Germinal center (tissue), 1 donor: Measurements from ENCODE around the gene HORMAD1.
"Not testable (repeated sequence)": the region's sequence is repeated elsewhere in the genome, so short reads cannot be mapped to it uniquely, and the experiment has no call there.

Experiments
- DNase-seq: peaks from one replicate; pipeline ENCODE4 v3.0.0; 2012; ENCODE audit warnings: mixed read lengths, low spot score

Gene HORMAD1, protein sequence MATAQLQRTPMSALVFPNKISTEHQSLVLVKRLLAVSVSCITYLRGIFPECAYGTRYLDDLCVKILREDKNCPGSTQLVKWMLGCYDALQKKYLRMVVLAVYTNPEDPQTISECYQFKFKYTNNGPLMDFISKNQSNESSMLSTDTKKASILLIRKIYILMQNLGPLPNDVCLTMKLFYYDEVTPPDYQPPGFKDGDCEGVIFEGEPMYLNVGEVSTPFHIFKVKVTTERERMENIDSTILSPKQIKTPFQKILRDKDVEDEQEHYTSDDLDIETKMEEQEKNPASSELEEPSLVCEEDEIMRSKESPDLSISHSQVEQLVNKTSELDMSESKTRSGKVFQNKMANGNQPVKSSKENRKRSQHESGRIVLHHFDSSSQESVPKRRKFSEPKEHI

GRCh38 chr1:150720703-150721102, at the start of gene HORMAD1:
TSS of gene HORMAD1 (minus strand) at chr1:150720895. CDS start at chr1:150719505, 1,390 bp downstream.
- DNase-seq, result no peak

DNA sequence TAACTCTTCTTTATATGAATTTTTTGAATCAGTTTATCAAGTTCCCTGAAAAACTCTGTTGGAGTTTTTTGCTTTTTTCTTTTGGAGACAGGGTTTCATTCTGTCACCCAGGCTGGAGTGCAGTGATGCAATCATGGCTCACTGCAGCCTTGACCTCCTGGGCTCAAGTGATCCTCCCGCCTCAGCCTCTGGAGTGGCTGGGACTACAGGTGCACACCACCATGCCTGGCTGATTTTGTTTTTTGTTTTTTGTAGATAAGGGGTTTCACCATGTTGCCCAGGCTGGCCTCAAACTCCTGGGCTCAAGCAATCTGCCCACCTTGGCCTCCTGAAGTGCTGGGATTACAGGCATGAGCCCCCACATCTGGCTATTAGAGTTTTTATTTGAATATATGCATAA, 47.0 kb upstream of the HORMAD1 start:
- not testable (repeated sequence) for DNase-seq

GRCh38 chr1:150765977-150766301, 45.2 kb upstream of the HORMAD1 start:
- DNase-seq, result not testable (repeated sequence)

DNA sequence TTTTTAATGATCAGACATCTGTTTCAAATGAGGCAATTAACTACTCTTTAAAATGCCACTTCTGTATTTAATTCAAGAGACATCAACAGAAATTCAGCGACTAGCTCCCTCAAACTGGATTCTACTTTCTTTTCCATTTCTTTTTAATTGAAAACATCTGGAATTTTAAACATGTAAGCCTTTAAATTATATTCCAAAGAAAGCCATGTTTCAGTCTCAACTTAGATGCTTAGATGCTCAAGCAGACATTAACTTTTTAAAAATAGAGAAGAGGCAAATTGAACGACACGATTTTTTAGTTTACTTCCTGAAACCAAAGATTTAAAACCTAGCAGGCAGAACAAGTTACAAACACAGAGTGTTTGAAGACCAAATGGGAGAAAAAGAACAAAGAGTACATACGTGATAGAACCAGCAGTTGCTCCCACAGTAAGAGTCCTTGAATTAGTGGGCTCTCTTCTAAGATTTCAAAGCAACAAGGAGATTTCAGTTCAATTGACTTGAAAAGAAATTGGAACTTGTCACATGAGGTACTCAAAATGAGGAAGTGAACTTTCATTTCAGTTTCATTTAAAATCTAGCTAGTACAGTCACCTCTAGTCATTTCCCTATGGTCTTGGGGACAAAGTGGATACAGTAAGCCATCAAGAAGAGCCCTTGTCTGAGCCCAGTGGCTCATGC, 44.7 kb upstream of the HORMAD1 start, which contains the start of gene CTSS:
CTSS (minus strand) TSS at position 483 of the 681 bp plus-strand sequence. CDS start 1,015 bp downstream, outside the sequence.
- DNase-seq, result peak; percentile 47

- no peak for DNase-seq
Measured at GRCh38 chr1:150764617-150765101, 44.0 kb upstream of the HORMAD1 start.

- no peak for DNase-seq
Measured at GRCh38 chr1:150763018-150763417, 42.3 kb upstream of the HORMAD1 start.

DNA sequence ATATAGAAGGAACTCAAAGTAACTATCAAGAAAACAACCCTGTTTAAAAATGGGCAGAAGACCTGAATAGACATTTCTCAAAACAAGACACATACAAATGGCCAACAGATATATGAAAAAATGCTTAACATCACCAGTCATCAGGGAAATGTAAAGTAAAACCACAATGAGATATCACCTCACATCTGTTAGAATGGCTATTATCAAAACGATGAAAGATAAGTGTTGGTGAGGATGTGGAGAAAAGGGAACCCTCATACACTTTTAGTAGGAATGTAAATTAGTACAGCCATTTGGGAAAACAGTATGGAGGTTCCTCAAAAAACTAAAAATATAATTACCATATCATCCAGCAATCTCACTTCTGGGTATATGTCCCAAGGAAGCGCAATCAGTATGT, 41.9 kb upstream of the HORMAD1 start:
- DNase-seq, result no peak

DNA sequence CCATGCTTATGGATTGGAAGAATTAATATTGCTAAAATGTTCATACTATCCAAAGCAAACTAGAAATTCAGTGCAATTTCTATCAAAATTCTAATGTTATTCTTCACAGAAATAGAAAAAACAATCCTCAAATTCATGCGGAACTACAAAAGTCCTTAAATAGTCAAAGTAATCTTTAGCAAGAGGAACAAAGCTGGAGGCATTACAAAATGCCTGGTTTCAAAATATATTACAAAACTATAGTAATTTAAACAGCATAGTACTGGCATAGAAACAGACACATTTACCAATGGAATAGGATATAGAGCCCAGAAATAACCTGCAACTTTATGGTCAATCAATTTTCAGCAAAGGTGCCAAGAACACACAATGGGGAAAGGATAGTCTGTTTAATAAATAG, 41.1 kb upstream of the HORMAD1 start:
- no peak for DNase-seq

- no peak for DNase-seq
Measured at GRCh38 chr1:150760013-150760412, 39.3 kb upstream of the HORMAD1 start.

GRCh38 chr1:150753416-150753815, 32.7 kb upstream of the HORMAD1 start:
- DNase-seq, result no peak

GRCh38 chr1:150751443-150751842, 30.7 kb upstream of the HORMAD1 start:
- DNase-seq, result no peak

GRCh38 chr1:150749720-150750311, 29.1 kb upstream of the HORMAD1 start:
- no peak for DNase-seq

DNA sequence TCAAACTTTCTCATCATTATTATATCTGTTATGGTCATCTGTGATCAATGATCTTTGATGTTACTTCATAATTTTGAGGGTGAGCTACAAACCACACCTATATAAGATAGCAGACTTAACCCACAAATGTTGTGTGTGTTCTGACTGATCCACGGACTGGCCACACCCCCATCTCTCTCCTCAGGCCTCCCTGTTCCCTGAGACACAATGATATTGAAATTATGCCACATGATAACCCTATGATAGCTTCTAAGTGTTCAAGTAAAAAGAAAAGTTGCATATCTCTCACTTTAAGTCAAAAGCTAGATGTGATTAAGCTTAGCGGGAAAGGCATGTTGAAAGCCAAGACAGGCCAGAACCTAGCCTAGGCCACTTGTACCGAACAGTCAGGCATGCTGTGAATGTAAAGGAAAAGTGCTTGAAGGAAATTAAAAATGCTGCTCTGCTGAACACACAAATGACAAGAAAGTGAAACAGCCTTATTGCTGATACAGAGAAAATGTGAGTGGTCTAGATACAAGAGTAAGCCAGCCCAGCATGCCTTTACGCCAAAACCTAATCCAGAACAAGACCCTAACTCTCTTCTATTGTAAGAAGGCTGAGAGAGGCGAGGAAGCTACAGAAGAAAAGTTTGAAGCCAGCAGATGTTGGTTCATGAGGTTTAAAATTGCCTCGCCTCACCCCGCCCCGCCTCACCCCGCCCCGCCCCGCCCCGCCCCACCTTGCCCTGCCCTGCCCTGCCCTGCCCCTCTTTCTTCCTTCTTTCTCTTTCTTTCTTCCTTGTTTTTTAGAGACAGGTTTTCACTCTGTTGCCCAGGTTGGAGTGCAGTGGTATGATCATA, 28.4 kb upstream of the HORMAD1 start:
- no peak for DNase-seq

- no peak for DNase-seq
Measured at GRCh38 chr1:150730130-150730721, 9.5 kb upstream of the HORMAD1 start.

- DNase-seq, result no peak
Measured at GRCh38 chr1:150724336-150724735, 3.6 kb upstream of the HORMAD1 start.

DNA sequence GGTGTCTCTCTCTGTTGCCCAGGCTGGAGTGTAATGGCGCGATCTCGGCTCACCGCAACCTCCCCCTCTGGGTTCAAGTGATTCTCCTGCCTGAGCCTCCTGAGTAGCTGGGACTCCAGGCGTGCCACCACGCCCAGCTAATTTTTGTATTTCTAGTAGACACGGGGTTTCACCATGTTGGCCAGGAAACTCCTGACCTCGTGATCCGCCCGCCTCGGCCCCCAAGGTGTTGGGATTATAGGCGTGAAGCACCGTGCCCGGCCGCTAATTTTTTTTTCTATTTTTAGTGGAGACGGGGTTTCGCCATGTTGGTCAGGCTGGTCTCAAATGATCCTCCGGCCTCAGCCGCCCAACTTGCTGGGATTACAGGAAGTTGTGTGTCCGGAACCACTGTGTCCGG, 597 bp downstream of the HORMAD1 start:
- no peak for DNase-seq

GRCh38 chr1:150718225-150718891, 2.3 kb downstream of the HORMAD1 start:
- no peak for DNase-seq

DNA sequence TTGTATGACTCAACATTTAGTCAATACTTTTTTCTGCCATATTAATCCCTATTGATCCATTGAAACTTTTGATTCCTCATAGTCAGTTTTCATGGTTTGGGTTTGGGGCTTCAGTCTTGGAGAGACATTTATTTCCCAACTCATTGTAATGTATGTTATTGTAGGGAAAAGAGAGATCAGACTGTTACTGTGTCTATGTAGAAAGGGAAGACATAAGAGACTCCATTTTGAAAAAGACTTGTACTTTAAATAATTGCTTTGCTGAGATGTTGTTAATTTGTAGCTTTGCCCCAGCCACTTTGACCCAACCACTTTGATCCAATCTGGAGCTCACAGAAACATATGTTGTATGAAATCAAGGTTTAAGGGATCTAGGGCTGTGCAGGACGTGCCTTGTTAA, 11.7 kb downstream of the HORMAD1 start:
- not testable (repeated sequence) for DNase-seq

- DNase-seq, result no peak
Measured at GRCh38 chr1:150708595-150708994, 12.1 kb downstream of the HORMAD1 start.

DNA sequence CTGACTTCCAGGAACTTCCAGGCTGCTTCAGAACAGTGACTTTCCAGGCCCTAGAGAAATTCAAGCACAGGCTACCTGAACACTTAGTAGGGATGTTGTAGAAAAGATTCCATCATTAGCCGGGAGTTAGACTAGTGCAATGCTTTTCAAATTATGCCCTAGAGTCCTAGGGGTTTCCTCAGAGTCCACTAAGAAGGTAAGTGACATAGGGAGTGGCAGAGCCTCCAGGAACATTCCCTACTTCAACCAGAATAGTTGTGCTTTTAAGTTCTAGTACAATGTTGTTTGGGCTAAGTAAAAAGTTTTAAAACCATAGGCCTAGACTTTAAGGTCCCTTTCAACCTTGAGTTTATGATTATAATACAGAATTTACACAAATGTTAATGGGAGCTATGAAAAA, 14.6 kb downstream of the HORMAD1 start:
- no peak for DNase-seq

- no peak for DNase-seq
Measured at GRCh38 chr1:150703427-150703826, 17.3 kb downstream of the HORMAD1 start.
